ENCODE results near the gene MORN2.

Gene MORN2

DNA sequence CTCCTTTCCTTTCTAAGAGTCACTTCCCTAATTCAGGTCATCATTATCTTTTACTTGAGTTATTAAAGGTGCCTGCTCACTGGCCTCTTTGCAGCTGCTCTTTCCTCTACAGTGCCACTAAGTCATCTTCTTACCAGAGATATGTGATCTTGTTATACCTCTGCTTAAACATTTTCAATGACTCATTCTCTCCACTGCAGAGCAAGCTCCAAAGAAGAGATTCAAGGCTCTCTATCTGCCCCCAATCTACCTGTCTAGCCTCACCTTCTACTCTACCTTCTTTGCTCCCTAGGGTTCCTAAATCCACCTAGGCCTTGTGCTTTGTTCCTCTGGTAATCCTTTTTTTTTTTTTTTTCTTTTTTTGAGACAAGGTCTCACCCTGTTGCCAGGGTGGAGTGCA is 17.0 kb downstream of the MORN2 start:
- no peak for DNase-seq

- no peak for DNase-seq
Observed at GRCh38 chr2:38898256-38898655, 22.5 kb downstream of the MORN2 start.

GRCh38 chr2:38900726-38901125 is 24.9 kb downstream of the MORN2 start:
- no peak for DNase-seq

DNA sequence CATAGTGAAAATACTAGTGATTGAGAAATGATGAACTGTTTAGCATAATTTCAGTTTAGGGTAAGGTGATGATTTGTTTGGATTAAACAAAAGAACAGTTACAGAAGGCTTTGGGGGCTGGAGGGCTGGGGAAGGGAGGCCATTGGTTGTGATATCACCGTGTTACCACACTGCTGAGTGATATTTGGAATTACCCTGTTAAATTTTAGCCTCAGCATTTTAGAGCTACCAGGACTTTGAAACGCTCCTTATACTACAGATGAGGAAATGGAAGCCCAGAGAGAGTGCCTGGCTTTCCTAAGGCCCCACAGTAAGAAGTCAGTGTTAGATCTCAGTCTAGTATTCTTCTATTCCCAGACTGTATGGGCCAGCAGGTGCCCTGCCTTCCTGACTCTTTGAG is 29.5 kb downstream of the MORN2 start:
- DNase-seq = no peak

GRCh38 chr2:38907242-38907641 is 31.5 kb downstream of the MORN2 start:
- no peak for DNase-seq

GRCh38 chr2:38907743-38908562 is 32.2 kb downstream of the MORN2 start:
- DNase-seq = no peak

- DNase-seq = no peak
Observed at GRCh38 chr2:38909872-38910271, 34.1 kb downstream of the MORN2 start.

GRCh38 chr2:38911191-38911590 is 35.4 kb downstream of the MORN2 start:
- DNase-seq = no peak

DNA sequence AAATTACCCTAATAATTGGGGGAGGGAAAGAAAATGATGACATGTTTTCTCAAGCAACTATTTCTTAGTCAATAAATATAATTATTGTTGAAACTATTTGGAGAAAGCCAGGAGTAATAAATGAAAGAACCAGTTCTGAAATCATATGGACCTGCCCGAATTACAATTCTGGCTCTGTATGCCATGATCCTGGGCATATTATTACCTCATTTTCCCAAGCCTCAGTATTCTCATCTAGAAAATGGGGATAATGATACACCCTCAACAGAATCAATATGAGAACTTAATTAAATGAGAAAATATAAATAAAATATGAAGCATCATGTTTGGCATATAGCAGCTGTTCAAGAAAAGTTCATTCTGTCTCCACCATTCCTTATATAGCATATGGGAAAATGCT is 36.8 kb downstream of the MORN2 start:
- no peak for DNase-seq

- no peak for DNase-seq
Observed at GRCh38 chr2:38922389-38922788, 46.6 kb downstream of the MORN2 start.

DNA sequence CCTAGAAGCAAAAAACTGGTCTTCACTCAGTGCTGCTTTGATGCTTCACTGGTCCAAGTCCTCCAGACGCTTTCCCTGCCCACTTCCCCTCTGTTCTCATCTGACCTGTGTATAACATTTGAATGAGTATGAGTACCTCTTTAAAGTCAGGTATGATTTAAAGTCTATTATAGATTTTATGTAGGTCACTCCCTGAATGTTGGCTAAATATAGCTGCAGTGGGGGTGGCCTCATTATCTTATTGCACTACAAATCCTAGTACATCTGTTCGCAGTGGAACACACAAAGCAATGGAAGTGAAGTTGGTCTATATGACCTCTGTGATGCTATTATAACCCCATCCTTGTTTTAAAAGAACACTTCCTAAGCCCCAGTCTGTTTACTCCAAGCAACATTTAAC is 47.1 kb downstream of the MORN2 start:
- no peak for DNase-seq

GRCh38 chr2:38925982-38926381 is 50.2 kb downstream of the MORN2 start:
- DNase-seq = peak; percentile 72

DNA sequence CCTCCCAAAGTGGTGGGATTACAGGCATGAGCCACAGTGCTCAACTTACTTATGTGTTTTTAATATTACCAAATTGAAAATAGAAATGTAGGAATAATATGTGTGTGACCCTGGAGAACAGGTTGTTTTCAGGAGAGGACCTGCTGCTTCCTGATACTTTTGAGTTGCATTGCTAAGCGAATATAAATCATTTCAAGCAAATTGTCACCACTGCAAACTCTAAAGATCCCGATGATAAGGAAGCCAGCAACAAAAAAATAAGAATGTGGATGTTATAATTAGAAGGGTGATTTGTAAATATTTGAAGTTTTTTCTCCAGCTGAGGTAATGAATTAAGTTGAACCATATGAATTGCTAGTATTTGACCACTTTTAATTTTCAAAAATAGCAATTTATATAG is 54.8 kb downstream of the MORN2 start:
- no peak for DNase-seq
